Measurements from ENCODE around the gene CNTLN.

The CNTLN gene

DNA sequence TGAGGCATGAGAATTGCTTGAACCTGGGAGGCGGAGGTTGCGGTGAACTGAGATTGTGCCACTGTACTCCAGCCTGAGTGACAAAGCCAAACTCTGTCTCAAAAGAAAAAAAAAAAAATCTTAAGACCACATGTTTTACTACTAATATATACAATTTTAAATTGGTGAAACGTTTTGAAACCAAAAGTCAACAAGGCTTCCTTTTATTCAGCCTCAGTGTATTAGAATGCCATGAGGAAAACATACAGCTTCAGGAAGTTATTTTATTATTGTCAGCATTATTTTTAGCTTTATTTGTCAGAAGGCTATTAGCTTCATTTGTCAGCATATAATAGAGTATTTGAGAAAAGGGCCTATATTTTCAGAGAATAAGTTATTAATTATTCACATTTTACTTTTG lies 280.1 kb downstream of the CNTLN start:
- H3K36me3 ChIP-seq (ENCODE audit: insufficient read depth, low read length): peaks cover 9% of the 10 kb centered on the region; the same call in 1 of the 2 replicates
- TF ChIP-seq EZH2phosphoT487 (IDR thresholded peaks at IDR 0.05; ENCODE audit: borderline replicate concordance): no peak
- no peak for TF ChIP-seq CTCF (conservative IDR thresholded peaks at IDR 0.05; ENCODE audit: low read length)

GRCh38 chr9:17422994-17423680 lies 288.3 kb downstream of the CNTLN start:
- H3K9me2 ChIP-seq (replicated peaks; ENCODE audit: low read depth, low read length): no peaks in the 10 kb centered on the region
- H3F3A ChIP-seq (ENCODE audit: low read depth): no peaks in the 10 kb centered on the region
- no peaks in the 10 kb centered on the region for H3K9me3 ChIP-seq (ENCODE audit: insufficient read depth, low read depth, low read length)
- H2AFZ ChIP-seq (ENCODE audit: low read length): no peak overlapping the region
- H3K4me2 ChIP-seq (ENCODE audit: low read depth, low read length, poor library complexity, severe bottlenecking): no peak overlapping the region
- H3K4me3 ChIP-seq (ENCODE audit: low read length, poor library complexity, severe bottlenecking): no peak overlapping the region
- no peaks in the 10 kb centered on the region for H3K4me1 ChIP-seq (ENCODE audit: insufficient read depth, low read length, poor library complexity, severe bottlenecking)
- no peaks in the 10 kb centered on the region for H3K27me3 ChIP-seq (ENCODE audit: insufficient read depth, low read length, poor library complexity, severe bottlenecking)
- TF ChIP-seq CTCF (conservative IDR thresholded peaks at IDR 0.05; ENCODE audit: low read length) (no peak), EZH2phosphoT487 (IDR thresholded peaks at IDR 0.05; ENCODE audit: borderline replicate concordance) (no peak)
- H4K20me1 ChIP-seq (ENCODE audit: insufficient read depth, low read length, poor library complexity, severe bottlenecking): no peaks in the 10 kb centered on the region
- H3K36me3 ChIP-seq (ENCODE audit: insufficient read depth, low read length): peaks cover 4% of the 10 kb centered on the region; the same call in 1 of the 2 replicates
- no peaks in the 10 kb centered on the region for H3K79me2 ChIP-seq (ENCODE audit: insufficient read depth, low read length)
- H3K9ac ChIP-seq (ENCODE audit: low read depth, low read length, poor library complexity, severe bottlenecking): no peak overlapping the region

More for the DNA sequence above, 280.1 kb downstream of the CNTLN start:
- H3K79me2 ChIP-seq (ENCODE audit: insufficient read depth, low read length): no peaks in the 10 kb centered on the region
- no peak overlapping the region for H2AFZ ChIP-seq (ENCODE audit: low read length)
- no peaks in the 10 kb centered on the region for H3K9me2 ChIP-seq (replicated peaks; ENCODE audit: low read depth, low read length)
- no peak overlapping the region for H3K4me2 ChIP-seq (ENCODE audit: low read depth, low read length, poor library complexity, severe bottlenecking)
- no peaks in the 10 kb centered on the region for H3F3A ChIP-seq (ENCODE audit: low read depth)
- H3K27me3 ChIP-seq (ENCODE audit: insufficient read depth, low read length, poor library complexity, severe bottlenecking): no peaks in the 10 kb centered on the region
- H3K4me3 ChIP-seq (ENCODE audit: low read length, poor library complexity, severe bottlenecking): no peak overlapping the region
- no peaks in the 10 kb centered on the region for H4K20me1 ChIP-seq (ENCODE audit: insufficient read depth, low read length, poor library complexity, severe bottlenecking)
- H3K9ac ChIP-seq (ENCODE audit: low read depth, low read length, poor library complexity, severe bottlenecking): no peak overlapping the region
- H3K4me1 ChIP-seq (ENCODE audit: insufficient read depth, low read length, poor library complexity, severe bottlenecking): no peaks in the 10 kb centered on the region
- H3K9me3 ChIP-seq (ENCODE audit: insufficient read depth, low read depth, low read length): 0 out of 2 replicates have a peak, but pooled peaks cover 6% of the 10 kb centered on the region

DNA sequence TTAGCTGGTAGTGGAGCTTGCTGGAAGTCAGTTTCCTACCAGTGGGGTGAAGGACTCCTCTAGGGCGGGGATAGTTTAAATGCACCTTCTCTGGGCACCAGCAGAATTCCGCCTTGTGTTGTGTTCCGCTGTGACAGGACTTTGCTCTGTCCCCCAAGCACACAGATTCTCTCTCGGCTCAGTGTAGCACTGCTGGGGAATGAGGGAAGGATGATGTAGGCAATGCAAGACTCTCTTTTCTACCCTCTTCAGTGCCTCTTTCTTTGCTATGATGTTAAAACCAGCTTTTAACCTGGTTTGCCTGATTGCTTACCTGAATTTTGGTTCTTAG lies 288.8 kb downstream of the CNTLN start:
- Histone ChIP-seq H3K27me3 (ENCODE audit: insufficient read depth, low read length, poor library complexity, severe bottlenecking) (no peaks in the 10 kb centered on the region), H3K4me1 (ENCODE audit: insufficient read depth, low read length, poor library complexity, severe bottlenecking) (no peaks in the 10 kb centered on the region), H4K20me1 (ENCODE audit: insufficient read depth, low read length, poor library complexity, severe bottlenecking) (no peaks in the 10 kb centered on the region), H3K79me2 (ENCODE audit: insufficient read depth, low read length) (no peaks in the 10 kb centered on the region), H3K9me2 (replicated peaks; ENCODE audit: low read depth, low read length) (no peaks in the 10 kb centered on the region), H3K36me3 (ENCODE audit: insufficient read depth, low read length) (peaks cover 4% of the 10 kb centered on the region; the same call in 1 of the 2 replicates), H3K4me3 (ENCODE audit: low read length, poor library complexity, severe bottlenecking) (no peak overlapping the region), H2AFZ (ENCODE audit: low read length) (no peak overlapping the region), H3K4me2 (ENCODE audit: low read depth, low read length, poor library complexity, severe bottlenecking) (no peak overlapping the region), H3F3A (ENCODE audit: low read depth) (no peaks in the 10 kb centered on the region), H3K9ac (ENCODE audit: low read depth, low read length, poor library complexity, severe bottlenecking) (no peak overlapping the region), H3K9me3 (ENCODE audit: insufficient read depth, low read depth, low read length) (no peaks in the 10 kb centered on the region)
- TF ChIP-seq CTCF (conservative IDR thresholded peaks at IDR 0.05; ENCODE audit: low read length) (no peak), EZH2phosphoT487 (IDR thresholded peaks at IDR 0.05; ENCODE audit: borderline replicate concordance) (no peak)
